8988T (cell line): Measurements from ENCODE around the gene ME3.

ENCODE experiments used
- DNase-seq: peaks from one replicate; pipeline ENCODE4 v3.0.0; 2011

ME3 gene

GRCh38 chr11:86482692-86483091, 189.7 kb downstream of the ME3 start:
- no peak for DNase-seq

GRCh38 chr11:86481399-86481798, 191.0 kb downstream of the ME3 start:
- DNase-seq, result no peak

GRCh38 chr11:86478348-86478747, 194.1 kb downstream of the ME3 start:
- no peak for DNase-seq

GRCh38 chr11:86477495-86478155, 194.8 kb downstream of the ME3 start:
- no peak for DNase-seq

GRCh38 chr11:86476109-86476861, 196.1 kb downstream of the ME3 start:
- DNase-seq, result no peak

- no peak for DNase-seq
Measured at GRCh38 chr11:86475027-86475426, 197.4 kb downstream of the ME3 start.

GRCh38 chr11:86473991-86474833, 198.2 kb downstream of the ME3 start:
- no peak for DNase-seq

GRCh38 chr11:86469491-86470388, 202.7 kb downstream of the ME3 start:
- no peak for DNase-seq

- DNase-seq, result no peak
Measured at GRCh38 chr11:86468169-86468568, 204.2 kb downstream of the ME3 start.

GRCh38 chr11:86464509-86465221, 207.8 kb downstream of the ME3 start:
- no peak for DNase-seq

- no peak for DNase-seq
Measured at GRCh38 chr11:86463955-86464354, 208.5 kb downstream of the ME3 start.

GRCh38 chr11:86463120-86463519, 209.3 kb downstream of the ME3 start:
- DNase-seq, result no peak

- no peak for DNase-seq
Measured at GRCh38 chr11:86461892-86462291, 210.5 kb downstream of the ME3 start.

GRCh38 chr11:86460461-86461385, 211.7 kb downstream of the ME3 start:
- DNase-seq, result no peak

- DNase-seq, result peak; percentile 80
Measured at GRCh38 chr11:86459682-86460460, 212.5 kb downstream of the ME3 start.

- DNase-seq, result no peak
Measured at GRCh38 chr11:86459002-86459385, 213.4 kb downstream of the ME3 start.

- DNase-seq, result no peak
Measured at GRCh38 chr11:86458294-86459001, 214.0 kb downstream of the ME3 start.

GRCh38 chr11:86456075-86456939, 216.1 kb downstream of the ME3 start:
- DNase-seq, result peak; percentile 48
